ENCODE results near the gene ARMCX6. TPM values are rescaled to one million over a fixed set of nuclear protein-coding genes. Genes with fewer than 3 reads are reported as not detected.

Gene ARMCX6
- 10 to 100 TPM; 15.8 to 29.8 TPM for total RNA-seq

- intact Hi-C loops (cut with DNase I): loop anchor here (5.0 kb wide), 1 partner anchor 200 kb away; no protein-coding TSS in a partner anchor
- Histone ChIP-seq H3K36me3 (no peaks in the 10 kb centered on the region), H3K4me1 (no peaks in the 10 kb centered on the region), H3K9ac (ENCODE audit: low read depth in 2 of 2, low read length in 2 of 2) (peak within 1 kb of the TSS; percentile 58 to 65), H3K27me3 (no peaks in the 10 kb centered on the region), H3K9me3 (no peaks in the 10 kb centered on the region), H3K4me3 (peak within 1 kb of the TSS; percentile 54), H3K27ac (peak within 1 kb of the TSS; percentile 56)
- TF ChIP-seq CTCF (IDR thresholded peaks at IDR 0.05): peak; percentile 31
- peak; percentile 79 for DNase-seq
Observed at GRCh38 chrX:101617211-101618191, at the start of gene ARMCX6. TSS of gene ARMCX6 (minus strand) at chrX:101618000. CDS start at chrX:101616620, 1,380 bp downstream.

- no peaks in the 10 kb centered on the region for H3K9me3 ChIP-seq
- H3K4me1 ChIP-seq: no peaks in the 10 kb centered on the region
- no peaks in the 10 kb centered on the region for H3K27me3 ChIP-seq
- intact Hi-C loops (cut with DNase I): no loop called here
- H3K27ac ChIP-seq: no peak within 1 kb of the TSS
- no peak for TF ChIP-seq CTCF (IDR thresholded peaks at IDR 0.05)
- H3K36me3 ChIP-seq: no peaks in the 10 kb centered on the region
- peak within 1 kb of the TSS; percentile 59 to 68 for H3K9ac ChIP-seq (ENCODE audit: low read depth in 2 of 2, low read length in 2 of 2)
- DNase-seq: peak; percentile 37
- H3K4me3 ChIP-seq: peak within 1 kb of the TSS; percentile 42
Observed at GRCh38 chrX:101659601-101660063, 41.8 kb upstream of the ARMCX6 start, which contains the start of gene ARMCX2. TSS of gene ARMCX2 (minus strand) at chrX:101659850. CDS start at chrX:101657588, 2,262 bp downstream.

GRCh38 chrX:101658661-101659491 lies 41.1 kb upstream of the ARMCX6 start:
- Histone ChIP-seq H3K27me3 (no peaks in the 10 kb centered on the region), H3K36me3 (no peaks in the 10 kb centered on the region), H3K9me3 (no peaks in the 10 kb centered on the region), H3K27ac (no peak overlapping the region), H3K4me1 (no peaks in the 10 kb centered on the region), H3K4me3 (peak overlapping the region; percentile 42), H3K9ac (ENCODE audit: low read depth in 2 of 2, low read length in 2 of 2) (peak overlapping the region; percentile 59 to 68)
- TF ChIP-seq CTCF (IDR thresholded peaks at IDR 0.05): no peak
- DNase-seq: peak; percentile 83
- intact Hi-C loops (cut with DNase I): no loop called here

GRCh38 chrX:101657495-101657894 lies 39.7 kb upstream of the ARMCX6 start:
- intact Hi-C loops (cut with DNase I): no loop called here
- Histone ChIP-seq H3K9ac (ENCODE audit: low read depth in 2 of 2, low read length in 2 of 2) (no peak overlapping the region), H3K4me3 (no peak overlapping the region), H3K36me3 (no peaks in the 10 kb centered on the region), H3K27me3 (no peaks in the 10 kb centered on the region), H3K27ac (no peak overlapping the region), H3K9me3 (no peaks in the 10 kb centered on the region), H3K4me1 (no peaks in the 10 kb centered on the region)
- TF ChIP-seq CTCF (IDR thresholded peaks at IDR 0.05): no peak
- no peak for DNase-seq

- Histone ChIP-seq H3K9ac (ENCODE audit: low read depth in 2 of 2, low read length in 2 of 2) (no peak overlapping the region), H3K4me1 (no peaks in the 10 kb centered on the region)
Observed at GRCh38 chrX:101656817-101657216, 39.0 kb upstream of the ARMCX6 start.

More at GRCh38 chrX:101656817-101657216, 39.0 kb upstream of the ARMCX6 start:
- H3K27me3 ChIP-seq: no peaks in the 10 kb centered on the region
- no peak for TF ChIP-seq CTCF (IDR thresholded peaks at IDR 0.05)
- H3K9me3 ChIP-seq: no peaks in the 10 kb centered on the region
- H3K27ac ChIP-seq: no peak overlapping the region
- no peak overlapping the region for H3K4me3 ChIP-seq
- intact Hi-C loops (cut with DNase I): no loop called here
- no peak for DNase-seq
- H3K36me3 ChIP-seq: no peaks in the 10 kb centered on the region

Measured in colonic mucosa (tissue), 4 donors.